Stimulated activated CD8-positive, alpha-beta memory T cell treated with anti-CD3 and anti-CD28 coated beads, Interleukin-7, amount 100 ng/mL, for 48 hours (primary cell): ENCODE results near the gene ERG.

Experiments used
- DNase-seq, 2 donors: peaks; one replicate each; pipeline ENCODE4 v3.0.0-alpha.2; 2020; ENCODE audit warnings: low read depth in 1 of 2; ENCODE audit errors: extremely low read depth in 1 of 2

ERG gene

GRCh38 chr21:38474796-38475195, 23.5 kb downstream of the ERG start:
- DNase-seq = no peak

DNA sequence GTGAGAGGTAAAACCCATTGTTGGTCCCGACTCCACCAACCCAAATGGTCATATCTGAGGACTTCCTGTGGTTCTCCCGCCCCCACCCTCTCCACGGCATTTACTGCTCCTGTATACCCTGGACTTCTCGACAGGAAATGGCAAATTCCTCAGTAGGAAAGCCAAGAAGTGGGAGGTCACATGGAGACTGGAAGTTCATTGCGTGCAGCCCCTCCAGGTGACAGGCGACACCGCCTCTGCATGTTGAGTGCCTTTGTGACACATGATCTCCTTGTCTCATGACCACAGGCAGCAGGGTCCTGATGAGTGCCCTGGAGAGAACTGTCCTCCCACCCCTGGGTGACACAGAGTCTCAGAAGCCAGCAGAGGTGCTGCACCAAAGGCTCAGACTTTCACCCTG, 24.2 kb downstream of the ERG start:
- no peak for DNase-seq

DNA sequence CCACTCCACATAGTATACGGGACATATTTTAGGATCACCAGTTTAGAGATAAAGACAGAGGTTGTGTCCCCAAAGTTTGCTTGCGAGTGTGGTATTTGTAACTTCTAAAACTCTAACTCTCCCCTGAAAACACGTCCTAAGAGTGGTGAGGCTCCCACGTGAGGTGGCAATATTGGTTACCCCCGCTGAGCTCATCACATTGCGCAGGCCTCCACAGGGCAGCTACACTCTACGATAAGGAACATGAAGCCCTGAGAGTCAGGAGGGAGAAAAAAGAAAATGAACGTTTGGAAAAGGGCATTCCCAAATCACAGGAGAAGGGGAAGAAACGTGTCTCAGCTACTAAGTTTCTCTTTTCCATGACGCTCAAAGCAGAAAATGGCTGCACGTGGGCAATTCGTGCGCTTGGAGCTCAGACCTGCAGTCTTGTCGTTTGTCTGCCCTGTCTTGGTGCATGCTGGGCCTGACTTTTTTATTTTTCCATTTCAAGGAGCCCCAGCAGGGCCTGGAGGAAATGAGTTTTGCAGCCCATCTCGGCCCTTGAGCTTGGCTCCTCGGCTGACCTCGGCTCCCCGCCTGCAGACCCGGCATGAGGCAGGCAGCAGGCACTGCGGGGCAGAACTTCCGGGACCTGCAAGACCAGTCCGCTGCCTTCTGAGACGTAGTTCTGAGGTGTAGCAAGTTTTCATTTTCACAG, 25.7 kb downstream of the ERG start:
- DNase-seq = no peak

DNA sequence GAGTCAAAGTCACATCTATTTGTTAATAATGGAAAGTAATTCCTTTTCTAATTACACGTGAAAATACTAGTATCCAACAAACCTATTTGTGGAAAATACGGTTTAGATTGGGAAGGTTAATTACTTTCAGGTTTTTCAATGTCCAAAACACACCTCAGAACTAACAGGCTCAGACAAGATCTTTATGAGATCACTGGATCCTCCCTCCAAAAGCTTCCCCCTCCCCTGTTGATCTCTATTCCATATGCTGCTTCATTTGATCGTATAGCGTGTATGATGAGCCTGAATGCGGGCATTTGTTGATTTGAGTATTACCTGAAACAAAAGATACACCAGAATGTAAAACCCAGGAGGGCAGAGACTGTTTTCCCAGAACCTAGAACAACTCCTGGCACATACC, 26.5 kb downstream of the ERG start:
- no peak for DNase-seq

- DNase-seq = no peak
Measured at GRCh38 chr21:38470755-38471154, 27.5 kb downstream of the ERG start.

DNA sequence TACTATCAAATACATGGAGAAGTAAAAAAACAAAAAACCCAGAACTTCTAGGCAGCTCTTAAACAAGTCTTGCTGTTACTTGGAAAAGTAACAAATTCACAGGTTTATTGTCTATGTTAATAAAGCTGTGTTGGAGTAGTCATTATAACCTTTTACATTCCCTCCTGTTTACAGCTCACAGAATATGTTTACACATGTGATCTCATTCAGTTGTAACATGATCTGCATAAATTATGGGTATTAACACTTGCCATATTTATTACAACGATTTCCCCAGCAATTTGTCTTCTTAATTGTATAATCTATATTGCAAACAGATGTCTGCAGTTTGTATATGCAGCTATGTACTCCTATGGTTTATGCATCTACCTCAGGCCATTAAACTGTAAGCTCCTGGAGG, 28.6 kb downstream of the ERG start:
- DNase-seq = no peak

DNA sequence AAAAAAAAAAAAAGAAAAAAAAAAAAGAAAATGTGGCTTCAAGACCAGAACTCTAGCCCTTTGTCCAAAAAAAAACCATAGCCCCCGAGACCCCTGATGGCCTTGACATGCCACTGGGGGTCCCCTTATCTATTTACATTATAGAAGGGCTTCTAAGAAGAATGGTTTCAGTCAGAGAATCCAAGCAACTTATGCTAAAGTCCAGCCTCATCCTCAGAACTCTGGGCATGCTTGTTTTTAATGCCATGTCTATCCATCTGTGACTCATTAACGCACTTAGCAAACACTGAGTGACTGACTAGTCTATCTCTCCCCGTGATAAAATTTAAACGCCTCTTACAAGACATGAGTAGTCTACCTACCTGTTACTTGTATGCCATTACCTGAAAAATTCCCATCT, 29.3 kb downstream of the ERG start:
- DNase-seq = no peak

GRCh38 chr21:38467911-38468310, 30.4 kb downstream of the ERG start:
- DNase-seq = no peak

GRCh38 chr21:38467374-38467773, 30.9 kb downstream of the ERG start:
- no peak for DNase-seq

DNA sequence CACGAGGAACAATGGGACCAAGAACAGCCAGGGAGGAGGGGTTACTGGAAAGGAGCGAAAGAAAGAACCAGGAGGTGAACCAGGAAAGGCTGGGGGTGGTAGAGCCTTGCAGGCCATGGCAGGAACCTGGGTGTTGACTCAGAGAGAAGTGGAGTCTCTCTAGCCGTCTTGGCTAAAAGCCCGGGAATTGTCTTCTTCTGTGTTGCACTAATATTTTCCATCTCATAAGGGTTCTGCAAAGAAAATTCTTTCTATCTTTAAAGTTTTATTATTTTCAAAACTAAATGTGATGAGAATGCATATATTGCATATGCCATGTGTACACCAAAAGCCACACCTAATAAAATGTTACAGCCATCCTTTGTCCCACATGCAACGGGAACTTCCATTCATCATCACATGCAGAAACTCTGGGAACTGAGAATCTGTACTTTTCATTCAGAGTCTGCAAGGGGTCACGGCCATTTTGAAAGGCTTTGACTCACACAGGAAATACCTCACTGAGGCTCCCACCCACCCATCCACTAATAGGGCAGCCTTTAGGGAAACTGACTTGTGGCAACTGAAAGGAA, 38.0 kb downstream of the ERG start:
- DNase-seq = no peak

GRCh38 chr21:38459490-38459889, 38.8 kb downstream of the ERG start:
- no peak for DNase-seq

DNA sequence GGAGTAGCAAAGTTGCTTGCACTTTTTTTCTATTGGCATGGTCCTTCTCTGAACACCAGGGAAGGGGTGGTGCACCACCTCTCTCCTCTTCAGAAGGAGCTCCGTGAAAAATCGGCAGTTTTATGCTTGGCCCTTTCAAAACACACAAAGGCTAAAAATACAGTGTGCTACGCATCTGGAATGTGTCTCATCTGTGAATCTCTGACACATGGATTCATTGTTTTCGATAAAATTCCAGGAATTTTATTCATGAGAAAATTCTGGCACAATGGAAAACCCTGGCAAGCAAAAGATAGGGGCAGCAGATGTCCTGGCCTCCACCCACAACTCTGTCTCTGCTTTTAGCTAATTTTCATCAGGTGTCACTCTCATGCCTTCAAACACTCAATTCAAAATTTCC, 42.9 kb downstream of the ERG start:
- DNase-seq = no peak

GRCh38 chr21:38454702-38455101, 43.6 kb downstream of the ERG start:
- DNase-seq = no peak

DNA sequence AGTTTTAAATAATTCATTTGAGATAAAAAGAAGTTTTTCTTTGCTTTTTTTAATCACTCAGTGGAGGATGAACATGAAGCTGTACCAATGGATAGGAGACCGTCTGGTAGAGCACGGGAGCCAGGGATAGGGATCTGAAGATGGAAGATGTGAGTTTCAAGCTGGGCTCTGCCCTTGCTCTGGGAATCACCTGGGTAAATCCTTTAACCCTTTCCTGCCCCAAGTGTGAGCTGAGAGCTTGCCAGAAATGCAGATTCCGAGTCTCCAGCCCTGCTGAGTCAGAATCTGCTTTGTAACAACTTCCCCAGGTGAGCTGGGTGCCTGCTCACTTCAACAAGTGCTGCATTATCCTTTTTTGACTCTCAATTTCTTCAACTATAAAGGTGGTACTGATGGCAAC, 44.1 kb downstream of the ERG start:
- DNase-seq = no peak

DNA sequence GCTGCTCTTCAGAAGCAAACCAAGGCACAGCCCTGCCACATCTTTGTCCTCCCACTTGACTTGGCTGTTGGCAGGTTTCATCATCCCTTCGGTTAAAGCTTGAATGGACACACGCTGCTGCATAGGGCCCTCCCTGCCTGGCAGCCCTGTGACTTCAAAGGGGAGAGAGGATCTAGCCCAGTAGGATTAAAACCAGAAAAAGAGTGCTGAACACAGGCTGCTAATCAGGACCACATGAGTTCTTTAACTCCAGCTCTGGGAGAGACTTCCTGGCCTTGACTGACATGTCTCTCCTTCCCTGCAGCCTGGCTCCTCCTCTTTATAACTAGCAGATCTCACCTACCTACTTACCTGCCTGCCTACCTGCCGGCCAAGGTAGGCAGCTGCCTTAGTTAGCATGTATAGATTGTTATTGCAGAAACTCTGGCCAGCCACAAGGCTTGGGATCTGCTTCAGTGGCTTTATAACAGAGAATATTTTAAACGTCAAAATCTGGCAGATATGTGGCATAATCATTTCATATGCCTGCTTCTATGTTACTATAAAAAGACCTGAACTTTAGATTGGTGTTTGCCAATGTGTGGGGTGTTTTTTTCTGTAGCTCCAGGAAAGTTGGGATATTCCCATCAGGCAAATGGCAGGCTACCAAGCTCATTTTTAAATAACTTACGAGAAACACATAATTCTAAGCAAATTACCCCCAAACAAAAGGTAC, 49.4 kb downstream of the ERG start:
- DNase-seq = no peak

- no peak for DNase-seq
Measured at GRCh38 chr21:38447611-38448010, 50.7 kb downstream of the ERG start.

- no peak for DNase-seq
Measured at GRCh38 chr21:38444691-38445090, 53.6 kb downstream of the ERG start.

DNA sequence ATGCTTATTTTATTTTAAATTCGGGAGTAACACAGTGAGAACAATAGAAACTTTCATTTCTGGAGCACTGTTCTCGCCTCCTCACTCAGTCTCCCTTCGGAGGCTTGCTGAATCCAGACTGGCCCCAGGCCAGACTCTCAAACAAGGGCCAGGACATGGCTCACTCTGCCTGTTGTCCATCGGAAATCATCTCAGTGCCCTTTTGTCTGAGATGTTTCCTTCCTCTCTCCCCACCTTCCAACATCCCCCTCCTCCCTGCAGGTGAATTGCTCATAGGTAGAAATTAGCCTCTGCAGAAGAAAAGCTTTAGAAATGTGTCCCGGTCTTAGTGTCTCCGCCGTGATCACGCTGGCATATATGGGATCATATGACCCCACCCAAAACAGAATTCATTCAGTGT, 55.2 kb downstream of the ERG start:
- no peak for DNase-seq

- DNase-seq = no peak
Measured at GRCh38 chr21:38441153-38441552, 57.1 kb downstream of the ERG start.

GRCh38 chr21:38440746-38441145, 57.5 kb downstream of the ERG start:
- no peak for DNase-seq

DNA sequence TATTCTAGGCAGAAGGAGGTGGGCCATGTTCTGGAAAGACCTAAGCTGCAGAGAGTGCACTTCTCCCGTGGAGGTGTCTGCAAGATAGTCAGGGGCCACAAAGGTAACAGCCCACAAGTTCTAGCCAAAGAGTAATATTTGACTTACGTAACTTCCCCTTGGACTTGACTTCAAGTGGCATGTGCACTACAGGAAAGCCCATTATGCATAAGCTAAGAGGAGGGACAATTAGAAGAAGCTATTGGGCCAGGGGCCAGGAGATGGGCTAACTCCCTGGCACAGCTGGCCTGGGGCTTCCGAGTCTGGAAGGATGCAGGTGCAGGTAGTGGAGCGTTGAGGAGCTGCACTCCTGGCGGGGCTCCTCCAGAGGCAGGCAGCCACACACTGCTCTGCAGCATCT, 58.3 kb downstream of the ERG start:
- no peak for DNase-seq

DNA sequence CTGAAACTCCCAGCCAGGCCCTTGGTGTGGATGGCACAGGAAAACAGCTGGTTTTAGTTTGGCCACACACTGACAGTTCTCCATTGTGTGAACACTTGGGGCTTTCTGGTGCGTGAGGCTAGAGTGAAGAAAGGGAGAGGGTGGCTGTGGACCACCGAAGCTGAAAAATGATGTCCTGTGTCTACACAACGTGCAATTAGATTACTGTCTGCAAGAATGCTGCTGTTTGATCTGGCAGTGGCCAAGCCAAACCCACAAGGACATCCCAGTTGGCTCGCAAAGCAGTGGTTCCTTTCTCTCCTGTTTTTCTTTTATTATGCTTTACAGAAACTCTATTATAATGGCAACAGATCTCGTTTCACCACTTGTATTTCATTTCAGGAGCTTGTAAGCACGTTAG, 58.9 kb downstream of the ERG start:
- DNase-seq = no peak
